Transverse colon (tissue), 4 donors: Measurements from ENCODE around the gene SLC16A13.

Experiments
- CTCF ChIP-seq, 5 experiments: fragments of 200-600 bp in 3 of 5; fragments of 450-650 bp in 2 of 5; sonication (generic) in 3 of 5; IDR thresholded peaks; 1 replicate in 2 of 5; 2 replicates in 3 of 5; pipeline ENCODE4 v1.5.1; 2016 to 2017; ENCODE audit warnings: antibody characterized with exemption in 5 of 5, inconsistent platforms in 3 of 5, mild to moderate bottlenecking in 2 of 5, moderate library complexity in 1 of 5
- EP300 ChIP-seq: sonication (generic); formaldehyde crosslinking; IDR thresholded peaks from one replicate; pipeline ENCODE4 v1.6.1; 2017; ENCODE audit warnings: antibody characterized with exemption, low read depth
- POLR2AphosphoS5 ChIP-seq, 3 donors: sonication (generic); formaldehyde crosslinking; IDR thresholded peaks; one replicate each; pipeline ENCODE4 v1.6.1; 2016; ENCODE audit warnings: antibody characterized with exemption in 3 of 3

DNA sequence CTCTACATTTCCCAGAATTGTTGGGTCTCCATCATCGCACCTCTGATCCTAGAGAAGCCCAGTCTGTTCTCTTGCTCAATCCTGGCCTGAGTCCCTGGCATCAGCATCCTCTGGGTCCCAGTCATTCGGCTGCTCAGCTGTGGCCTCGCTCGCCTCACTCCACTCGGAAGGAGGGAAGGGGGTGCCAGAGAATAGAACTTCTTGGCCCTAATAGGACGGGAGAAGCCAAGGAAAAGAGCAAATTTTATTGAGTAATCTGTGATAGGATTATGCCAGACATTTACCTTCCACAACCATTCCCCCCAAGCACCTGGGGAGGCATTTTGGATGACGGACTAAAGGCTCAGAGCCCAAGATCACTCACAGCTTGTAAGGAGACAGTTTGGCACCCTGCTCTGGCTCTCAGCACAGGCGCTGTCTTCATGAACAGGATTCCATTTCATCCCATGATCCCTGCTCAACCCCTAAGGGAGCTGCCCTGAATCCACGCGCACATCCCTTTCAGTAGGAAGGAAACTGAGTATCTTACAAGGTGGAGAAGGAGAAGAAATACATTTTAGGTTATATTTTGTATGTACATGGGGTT lies 44.7 kb downstream of the SLC16A13 start:
- no peak for TF ChIP-seq POLR2AphosphoS5 (IDR thresholded peaks at IDR 0.05)
- no peak for TF ChIP-seq CTCF (IDR thresholded peaks at IDR 0.05)
- TF ChIP-seq EP300: no peak
